Measurements from ENCODE around the gene SLC9A9.

- TF ChIP-seq EZH2 (IDR thresholded peaks at IDR 0.05; ENCODE audit: borderline replicate concordance, insufficient read depth, low read length, poor library complexity, severe bottlenecking): no peak
- TF ChIP-seq REST (IDR thresholded peaks at IDR 0.05; ENCODE audit: borderline replicate concordance): peak; percentile 77
- TF ChIP-seq CTCF (IDR thresholded peaks at IDR 0.05; ENCODE audit: poor library complexity, severe bottlenecking): no peak
- TF ChIP-seq EP300 (conservative IDR thresholded peaks at IDR 0.05; ENCODE audit: poor library complexity, severe bottlenecking): peak; percentile 91
Measured at GRCh38 chr3:143786219-143787191, 61.8 kb downstream of the SLC9A9 start.
